Hepatic stellate cell (primary cell): ENCODE measurements around the gene DCP2.

Source experiments
- DNase-seq: peaks from one replicate; pipeline ENCODE4 v3.0.0; 2011; ENCODE audit warnings: low spot score

DCP2 gene

GRCh38 chr5:113022661-113023060 is 46.1 kb downstream of the DCP2 start:
- DNase-seq: no peak

GRCh38 chr5:113024076-113024697 is 47.6 kb downstream of the DCP2 start:
- no peak for DNase-seq

GRCh38 chr5:113025596-113025995 is 49.0 kb downstream of the DCP2 start:
- DNase-seq: no peak

GRCh38 chr5:113026211-113026610 is 49.6 kb downstream of the DCP2 start:
- no peak for DNase-seq

- no peak for DNase-seq
Measured at GRCh38 chr5:113027015-113027414, 50.4 kb downstream of the DCP2 start.

- DNase-seq: no peak
Measured at GRCh38 chr5:113027431-113027830, 50.8 kb downstream of the DCP2 start.

GRCh38 chr5:113029614-113030013 is 53.0 kb downstream of the DCP2 start:
- DNase-seq: no peak

GRCh38 chr5:113031104-113031503 is 54.5 kb downstream of the DCP2 start:
- no peak for DNase-seq

- DNase-seq: no peak
Measured at GRCh38 chr5:113031557-113031956, 55.0 kb downstream of the DCP2 start.

- DNase-seq: peak; percentile 40
Measured at GRCh38 chr5:113034182-113034773, 57.7 kb downstream of the DCP2 start.

GRCh38 chr5:113035096-113035495 is 58.5 kb downstream of the DCP2 start:
- DNase-seq: no peak

- DNase-seq: no peak
Measured at GRCh38 chr5:113036321-113036720, 59.7 kb downstream of the DCP2 start.

- no peak for DNase-seq
Measured at GRCh38 chr5:113036826-113037225, 60.2 kb downstream of the DCP2 start.

GRCh38 chr5:113038136-113038535 is 61.5 kb downstream of the DCP2 start:
- no peak for DNase-seq

- DNase-seq: no peak
Measured at GRCh38 chr5:113038714-113039113, 62.1 kb downstream of the DCP2 start.

GRCh38 chr5:113039229-113039933 is 62.8 kb downstream of the DCP2 start:
- DNase-seq: no peak

- DNase-seq: no peak
Measured at GRCh38 chr5:113039934-113040285, 63.3 kb downstream of the DCP2 start.

- DNase-seq: no peak
Measured at GRCh38 chr5:113040672-113041260, 64.2 kb downstream of the DCP2 start.

GRCh38 chr5:113042491-113043243 is 66.1 kb downstream of the DCP2 start:
- DNase-seq: no peak

- no peak for DNase-seq
Measured at GRCh38 chr5:113043491-113043931, 66.9 kb downstream of the DCP2 start.

- DNase-seq: no peak
Measured at GRCh38 chr5:113044776-113045465, 68.3 kb downstream of the DCP2 start.

GRCh38 chr5:113047234-113047633 is 70.6 kb downstream of the DCP2 start:
- peak; percentile 54 for DNase-seq
